NT2/D1 (cell line): Measurements from ENCODE around the gene PIMREG.

Experiments used
- DNase-seq: peaks from one replicate; pipeline ENCODE4 v3.0.0-alpha.2; 2011; ENCODE audit warnings: low read depth, low spot score
- H3K27me3 ChIP-seq: 2 replicates; pipeline ENCODE4 v1.6.0; 2011; ENCODE audit warnings: mild to moderate bottlenecking; ENCODE audit not compliant: insufficient read length, insufficient read depth
- H3K36me3 ChIP-seq: 2 replicates; pipeline ENCODE4 v1.6.1; 2011; ENCODE audit warnings: mild to moderate bottlenecking, low read length, mixed read lengths; ENCODE audit not compliant: insufficient read depth, insufficient read length
- H3K4me1 ChIP-seq: 2 replicates; pipeline ENCODE4 v1.5.1; 2011; ENCODE audit not compliant: insufficient read depth, insufficient read length
- H3K4me3 ChIP-seq: 2 replicates; pipeline ENCODE4 v1.5.1; 2011; ENCODE audit warnings: low read depth; ENCODE audit not compliant: insufficient read length
- H3K9ac ChIP-seq: 2 replicates; pipeline ENCODE4 v1.6.0; 2011; ENCODE audit warnings: low read depth; ENCODE audit not compliant: insufficient read length
- H3K9me3 ChIP-seq: 2 replicates; pipeline ENCODE4 v1.5.1; 2011; ENCODE audit warnings: mild to moderate bottlenecking, low read length; ENCODE audit not compliant: insufficient read depth
- SUZ12 ChIP-seq: IDR thresholded peaks from 2 replicates; pipeline ENCODE4 v1.6.1; 2011; ENCODE audit not compliant: insufficient read length, insufficient read depth; ENCODE audit errors: extremely low read depth
- YY1 ChIP-seq: IDR thresholded peaks from 2 replicates; pipeline ENCODE4 v1.6.1; 2011; ENCODE audit not compliant: insufficient read length, insufficient read depth
- ZNF274 ChIP-seq: IDR thresholded peaks from 2 replicates; pipeline ENCODE4 v1.6.1; 2011; ENCODE audit warnings: mild to moderate bottlenecking, low read depth, low read length

Gene PIMREG

GRCh38 chr17:6483507-6483906 is 39.3 kb downstream of the PIMREG start:
- Histone ChIP-seq H3K9ac (no peak overlapping the region), H3K27me3 (no peaks in the 10 kb centered on the region), H3K4me3 (no peak overlapping the region), H3K36me3 (no peaks in the 10 kb centered on the region), H3K4me1 (peaks cover 13% of the 10 kb centered on the region), H3K9me3 (no peaks in the 10 kb centered on the region)
- no peak for DNase-seq
- TF ChIP-seq YY1 = no peak
- no peak for TF ChIP-seq SUZ12
- no peak for TF ChIP-seq ZNF274

GRCh38 chr17:6485646-6486412 is 41.6 kb downstream of the PIMREG start:
- peaks cover 18% of the 10 kb centered on the region for H3K4me1 ChIP-seq
- no peaks in the 10 kb centered on the region for H3K9me3 ChIP-seq
- DNase-seq = no peak
- no peak overlapping the region for H3K4me3 ChIP-seq
- no peaks in the 10 kb centered on the region for H3K36me3 ChIP-seq
- TF ChIP-seq ZNF274 = no peak
- no peak for TF ChIP-seq YY1
- TF ChIP-seq SUZ12 = no peak
- no peak overlapping the region for H3K9ac ChIP-seq
- H3K27me3 ChIP-seq = no peaks in the 10 kb centered on the region

GRCh38 chr17:6487251-6488007 is 43.2 kb downstream of the PIMREG start:
- Histone ChIP-seq H3K36me3 (no peaks in the 10 kb centered on the region), H3K27me3 (no peaks in the 10 kb centered on the region), H3K4me3 (no peak overlapping the region), H3K4me1 (peaks cover 18% of the 10 kb centered on the region), H3K9me3 (no peaks in the 10 kb centered on the region), H3K9ac (no peak overlapping the region)
- DNase-seq = no peak
- TF ChIP-seq SUZ12 (no peak), ZNF274 (no peak), YY1 (no peak)

- TF ChIP-seq YY1 (no peak), SUZ12 (no peak), ZNF274 (no peak)
- Histone ChIP-seq H3K4me3 (no peak overlapping the region), H3K9me3 (no peaks in the 10 kb centered on the region), H3K36me3 (no peaks in the 10 kb centered on the region), H3K4me1 (peaks cover 18% of the 10 kb centered on the region), H3K27me3 (no peaks in the 10 kb centered on the region), H3K9ac (no peak overlapping the region)
- no peak for DNase-seq
Measured at GRCh38 chr17:6488008-6488539, 43.8 kb downstream of the PIMREG start.

- DNase-seq = no peak
- no peak overlapping the region for H3K9ac ChIP-seq
- H3K4me3 ChIP-seq = no peak overlapping the region
- no peaks in the 10 kb centered on the region for H3K27me3 ChIP-seq
- no peaks in the 10 kb centered on the region for H3K9me3 ChIP-seq
- H3K36me3 ChIP-seq = no peaks in the 10 kb centered on the region
- TF ChIP-seq YY1 (no peak), SUZ12 (no peak), ZNF274 (no peak)
- peaks cover 12% of the 10 kb centered on the region for H3K4me1 ChIP-seq
Measured at GRCh38 chr17:6489016-6489550, 44.8 kb downstream of the PIMREG start.

- DNase-seq = no peak
- H3K36me3 ChIP-seq = no peaks in the 10 kb centered on the region
- H3K4me1 ChIP-seq = peaks cover 12% of the 10 kb centered on the region
- H3K4me3 ChIP-seq = no peak overlapping the region
- no peak overlapping the region for H3K9ac ChIP-seq
- no peaks in the 10 kb centered on the region for H3K9me3 ChIP-seq
- TF ChIP-seq YY1 (no peak), SUZ12 (no peak), ZNF274 (no peak)
- no peaks in the 10 kb centered on the region for H3K27me3 ChIP-seq
Measured at GRCh38 chr17:6491071-6491700, 46.9 kb downstream of the PIMREG start.

- H3K4me1 ChIP-seq = peaks cover 11% of the 10 kb centered on the region
- no peak overlapping the region for H3K9ac ChIP-seq
Measured at GRCh38 chr17:6492892-6493674, 48.8 kb downstream of the PIMREG start.

More at GRCh38 chr17:6492892-6493674, 48.8 kb downstream of the PIMREG start:
- Histone ChIP-seq H3K4me3 (no peak overlapping the region), H3K9me3 (no peaks in the 10 kb centered on the region), H3K36me3 (no peaks in the 10 kb centered on the region), H3K27me3 (no peaks in the 10 kb centered on the region)
- no peak for TF ChIP-seq YY1
- no peak for TF ChIP-seq SUZ12
- TF ChIP-seq ZNF274 = no peak
- no peak for DNase-seq
